ENCODE data around the gene TCF12.

GRCh38 chr15:57313134-57313483 is 394.7 kb downstream of the TCF12 start:
- TF ChIP-seq, protein P1, sequence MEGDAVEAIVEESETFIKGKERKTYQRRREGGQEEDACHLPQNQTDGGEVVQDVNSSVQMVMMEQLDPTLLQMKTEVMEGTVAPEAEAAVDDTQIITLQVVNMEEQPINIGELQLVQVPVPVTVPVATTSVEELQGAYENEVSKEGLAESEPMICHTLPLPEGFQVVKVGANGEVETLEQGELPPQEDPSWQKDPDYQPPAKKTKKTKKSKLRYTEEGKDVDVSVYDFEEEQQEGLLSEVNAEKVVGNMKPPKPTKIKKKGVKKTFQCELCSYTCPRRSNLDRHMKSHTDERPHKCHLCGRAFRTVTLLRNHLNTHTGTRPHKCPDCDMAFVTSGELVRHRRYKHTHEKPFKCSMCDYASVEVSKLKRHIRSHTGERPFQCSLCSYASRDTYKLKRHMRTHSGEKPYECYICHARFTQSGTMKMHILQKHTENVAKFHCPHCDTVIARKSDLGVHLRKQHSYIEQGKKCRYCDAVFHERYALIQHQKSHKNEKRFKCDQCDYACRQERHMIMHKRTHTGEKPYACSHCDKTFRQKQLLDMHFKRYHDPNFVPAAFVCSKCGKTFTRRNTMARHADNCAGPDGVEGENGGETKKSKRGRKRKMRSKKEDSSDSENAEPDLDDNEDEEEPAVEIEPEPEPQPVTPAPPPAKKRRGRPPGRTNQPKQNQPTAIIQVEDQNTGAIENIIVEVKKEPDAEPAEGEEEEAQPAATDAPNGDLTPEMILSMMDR (IDR thresholded peaks at IDR 0.05; ENCODE audit: control extremely low read depth in 1 of 3, insufficient read depth in 1 of 3, low read depth in 1 of 3, low read length in 3 of 3), result no peak
- TF ChIP-seq SIN3A (conservative IDR thresholded peaks at IDR 0.05 in 1 of 2, IDR thresholded peaks at IDR 0.05 in 1 of 2; ENCODE audit: low read depth in 1 of 2, low read length in 2 of 2), result no peak
- TF ChIP-seq CTBP2 (IDR thresholded peaks at IDR 0.05; ENCODE audit: borderline replicate concordance, insufficient read depth, insufficient read length, low read length), result no peak
- TF ChIP-seq SP2 (IDR thresholded peaks at IDR 0.05; ENCODE audit: low read length), result no peak
- no peak for TF ChIP-seq POLR2A (IDR thresholded peaks at IDR 0.05; ENCODE audit: control extremely low read depth in 1 of 2, low read depth in 2 of 2, low read length in 2 of 2)
